ENCODE data around the gene NCAM1.

DNA sequence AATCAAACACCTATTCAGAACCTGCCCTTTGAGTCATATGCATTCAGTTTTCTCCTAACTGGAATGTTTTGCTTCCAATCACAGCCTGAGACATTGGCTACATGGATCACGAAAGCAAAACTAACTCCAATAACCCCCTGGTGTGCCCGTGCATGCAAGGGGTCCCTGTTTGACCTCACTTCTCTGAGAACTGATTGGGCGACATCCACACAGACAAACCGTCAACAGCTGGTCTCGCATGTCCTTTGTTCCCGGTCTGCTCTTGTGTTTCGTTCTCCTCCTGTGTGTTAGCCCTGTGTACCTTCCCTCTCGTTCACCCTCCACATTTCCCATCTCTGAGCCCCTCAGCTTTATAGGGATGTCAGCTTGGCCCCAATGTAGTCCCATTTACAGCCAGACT, 286.0 kb downstream of the NCAM1 start:
- TF ChIP-seq EZH2 (IDR thresholded peaks at IDR 0.05; ENCODE audit: low read depth): no peak
- TF ChIP-seq, protein P1, sequence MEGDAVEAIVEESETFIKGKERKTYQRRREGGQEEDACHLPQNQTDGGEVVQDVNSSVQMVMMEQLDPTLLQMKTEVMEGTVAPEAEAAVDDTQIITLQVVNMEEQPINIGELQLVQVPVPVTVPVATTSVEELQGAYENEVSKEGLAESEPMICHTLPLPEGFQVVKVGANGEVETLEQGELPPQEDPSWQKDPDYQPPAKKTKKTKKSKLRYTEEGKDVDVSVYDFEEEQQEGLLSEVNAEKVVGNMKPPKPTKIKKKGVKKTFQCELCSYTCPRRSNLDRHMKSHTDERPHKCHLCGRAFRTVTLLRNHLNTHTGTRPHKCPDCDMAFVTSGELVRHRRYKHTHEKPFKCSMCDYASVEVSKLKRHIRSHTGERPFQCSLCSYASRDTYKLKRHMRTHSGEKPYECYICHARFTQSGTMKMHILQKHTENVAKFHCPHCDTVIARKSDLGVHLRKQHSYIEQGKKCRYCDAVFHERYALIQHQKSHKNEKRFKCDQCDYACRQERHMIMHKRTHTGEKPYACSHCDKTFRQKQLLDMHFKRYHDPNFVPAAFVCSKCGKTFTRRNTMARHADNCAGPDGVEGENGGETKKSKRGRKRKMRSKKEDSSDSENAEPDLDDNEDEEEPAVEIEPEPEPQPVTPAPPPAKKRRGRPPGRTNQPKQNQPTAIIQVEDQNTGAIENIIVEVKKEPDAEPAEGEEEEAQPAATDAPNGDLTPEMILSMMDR (conservative IDR thresholded peaks at IDR 0.05): no peak
